Measurements from ENCODE around the gene HOXA4. TPM values are rescaled to one million over a fixed set of nuclear protein-coding genes. Genes with fewer than 3 reads are reported as not detected.

The HOXA4 gene
- polyA plus RNA-seq, 4 donors = 20.4 to 24.3 (median 23.3) TPM

GRCh38 chr7:27109466-27110185 lies 20.9 kb downstream of the HOXA4 start:
- no peak for DNase-seq (ENCODE audit: low read depth in 4 of 4, low spot score in 3 of 4)

GRCh38 chr7:27108390-27109127 lies 22.0 kb downstream of the HOXA4 start:
- DNase-seq (ENCODE audit: low read depth in 4 of 4, low spot score in 3 of 4) = no peak

- DNase-seq (ENCODE audit: low read depth in 4 of 4, low spot score in 3 of 4) = no peak
Measured at GRCh38 chr7:27107391-27108381, 22.9 kb downstream of the HOXA4 start.

GRCh38 chr7:27106901-27107240 lies 23.7 kb downstream of the HOXA4 start:
- DNase-seq (ENCODE audit: low read depth in 4 of 4, low spot score in 3 of 4) = no peak

GRCh38 chr7:27106181-27106900 lies 24.2 kb downstream of the HOXA4 start:
- peak in 1 of 4 donors; percentile 30 for DNase-seq (ENCODE audit: low read depth in 4 of 4, low spot score in 3 of 4)

- DNase-seq (ENCODE audit: low read depth in 4 of 4, low spot score in 3 of 4) = peak in 1 of 4 donors; percentile 21
Measured at GRCh38 chr7:27105301-27106031, 25.1 kb downstream of the HOXA4 start.

GRCh38 chr7:27104341-27105058 lies 26.1 kb downstream of the HOXA4 start:
- DNase-seq (ENCODE audit: low read depth in 4 of 4, low spot score in 3 of 4) = peak in 3 of 4 donors; percentile 60 to 82 (median 68)

GRCh38 chr7:27103489-27104226 lies 26.9 kb downstream of the HOXA4 start:
- peak in 3 of 4 donors; percentile 27 to 43 (median 38) for DNase-seq (ENCODE audit: low read depth in 4 of 4, low spot score in 3 of 4)

- peak in 3 of 4 donors; percentile 54 to 63 (median 59) for DNase-seq (ENCODE audit: low read depth in 4 of 4, low spot score in 3 of 4)
Measured at GRCh38 chr7:27102581-27103442, 27.7 kb downstream of the HOXA4 start, which contains the start of gene HOXA2. TSS of gene HOXA2 (minus strand) at chr7:27102683. CDS start at chr7:27102500, 183 bp downstream.

- DNase-seq (ENCODE audit: low read depth in 4 of 4, low spot score in 3 of 4) = peak in 1 of 4 donors; percentile 29
Measured at GRCh38 chr7:27101957-27102580, 28.5 kb downstream of the HOXA4 start.

- peak in 3 of 4 donors; percentile 64 to 80 (median 67) for DNase-seq (ENCODE audit: low read depth in 4 of 4, low spot score in 3 of 4)
Measured at GRCh38 chr7:27101171-27101956, 29.2 kb downstream of the HOXA4 start.

GRCh38 chr7:27100694-27101170 lies 29.8 kb downstream of the HOXA4 start:
- peak in 2 of 4 donors; percentile 43 to 51 for DNase-seq (ENCODE audit: low read depth in 4 of 4, low spot score in 3 of 4)

- peak in 2 of 4 donors; percentile 12 to 13 for DNase-seq (ENCODE audit: low read depth in 4 of 4, low spot score in 3 of 4)
Measured at GRCh38 chr7:27099453-27100370, 30.8 kb downstream of the HOXA4 start.
